ENCODE data around the gene NEK5. TPM values are rescaled to one million over a fixed set of nuclear protein-coding genes. Genes with fewer than 3 reads are reported as not detected.
"Not testable (repeated sequence)": the region's sequence is repeated elsewhere in the genome, so short reads cannot be mapped to it uniquely, and the experiment has no call there.

Gene NEK5
- total and polyA plus RNA-seq, 9 donors, result 0.13 to 12.4 (median 0.50) TPM; not detected in 1

- intact Hi-C loops (cut with DNase I), result no loop called here
- 89 to 90% (median 90%) methylated on average over 5 of the region's 5 CpGs for WGBS, 3 donors
- Histone ChIP-seq H3K36me3 (no peaks in the 10 kb centered on the region), H3K4me3 (no peak overlapping the region), H3K27ac (no peak overlapping the region), H3K9me3 (no peaks in the 10 kb centered on the region), H3K4me1 (ENCODE audit: insufficient read depth) (no peaks in the 10 kb centered on the region), H3K27me3 (no peaks in the 10 kb centered on the region)
- no peak for DNase-seq
- TF ChIP-seq POLR2A (IDR thresholded peaks at IDR 0.05), result no peak
- TF ChIP-seq, protein P1, sequence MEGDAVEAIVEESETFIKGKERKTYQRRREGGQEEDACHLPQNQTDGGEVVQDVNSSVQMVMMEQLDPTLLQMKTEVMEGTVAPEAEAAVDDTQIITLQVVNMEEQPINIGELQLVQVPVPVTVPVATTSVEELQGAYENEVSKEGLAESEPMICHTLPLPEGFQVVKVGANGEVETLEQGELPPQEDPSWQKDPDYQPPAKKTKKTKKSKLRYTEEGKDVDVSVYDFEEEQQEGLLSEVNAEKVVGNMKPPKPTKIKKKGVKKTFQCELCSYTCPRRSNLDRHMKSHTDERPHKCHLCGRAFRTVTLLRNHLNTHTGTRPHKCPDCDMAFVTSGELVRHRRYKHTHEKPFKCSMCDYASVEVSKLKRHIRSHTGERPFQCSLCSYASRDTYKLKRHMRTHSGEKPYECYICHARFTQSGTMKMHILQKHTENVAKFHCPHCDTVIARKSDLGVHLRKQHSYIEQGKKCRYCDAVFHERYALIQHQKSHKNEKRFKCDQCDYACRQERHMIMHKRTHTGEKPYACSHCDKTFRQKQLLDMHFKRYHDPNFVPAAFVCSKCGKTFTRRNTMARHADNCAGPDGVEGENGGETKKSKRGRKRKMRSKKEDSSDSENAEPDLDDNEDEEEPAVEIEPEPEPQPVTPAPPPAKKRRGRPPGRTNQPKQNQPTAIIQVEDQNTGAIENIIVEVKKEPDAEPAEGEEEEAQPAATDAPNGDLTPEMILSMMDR (IDR thresholded peaks at IDR 0.05), result no peak
- no peak for TF ChIP-seq EP300 (IDR thresholded peaks at IDR 0.05)
Measured at GRCh38 chr13:52169839-52170238, 41.0 kb upstream of the NEK5 start.

DNA sequence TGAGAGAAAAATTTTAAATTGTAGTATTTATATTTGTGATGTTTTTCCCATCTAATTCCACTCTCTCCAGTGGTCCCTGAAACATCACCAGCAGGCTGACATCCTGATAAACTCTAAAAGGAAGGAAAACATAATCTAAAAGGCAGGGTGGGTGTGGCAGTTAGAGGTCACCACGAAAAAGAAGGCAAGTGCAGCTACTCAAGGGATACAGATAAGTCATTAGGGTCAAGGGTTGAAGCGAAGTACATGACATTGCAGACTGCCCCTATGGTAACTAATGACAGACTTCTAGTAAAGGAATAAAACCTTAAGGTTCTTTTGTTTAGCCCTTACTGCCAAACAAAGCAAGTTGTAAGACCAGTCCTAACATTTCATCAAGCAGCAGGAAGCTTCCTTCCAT is 36.5 kb upstream of the NEK5 start:
- H3K27me3 ChIP-seq, result no peaks in the 10 kb centered on the region
- TF ChIP-seq, protein P1 (IDR thresholded peaks at IDR 0.05), result no peak
- 61 to 65% (median 63%) methylated on average over 2 of the region's 2 CpGs for whole genome bisulfite sequencing, 3 donors
- H3K36me3 ChIP-seq, result no peaks in the 10 kb centered on the region
- no peaks in the 10 kb centered on the region for H3K9me3 ChIP-seq
- H3K4me3 ChIP-seq, result no peak overlapping the region
- peaks cover 1% of the 10 kb centered on the region for H3K4me1 ChIP-seq (ENCODE audit: insufficient read depth)
- intact Hi-C loops (cut with DNase I), result no loop called here
- DNase-seq, result no peak
- no peak overlapping the region for H3K27ac ChIP-seq

GRCh38 chr13:52164989-52165388 is 36.1 kb upstream of the NEK5 start:
- no peaks in the 10 kb centered on the region for H3K36me3 ChIP-seq
- no peak overlapping the region for H3K27ac ChIP-seq
- peaks cover 3% of the 10 kb centered on the region for H3K4me1 ChIP-seq (ENCODE audit: insufficient read depth)
- TF ChIP-seq POLR2A (IDR thresholded peaks at IDR 0.05), result no peak
- TF ChIP-seq, protein P1 (IDR thresholded peaks at IDR 0.05), result no peak
- TF ChIP-seq EP300 (IDR thresholded peaks at IDR 0.05), result no peak
- intact Hi-C loops (cut with DNase I), result no loop called here
- no peak overlapping the region for H3K4me3 ChIP-seq
- DNase-seq, result no peak
- no peaks in the 10 kb centered on the region for H3K27me3 ChIP-seq
- H3K9me3 ChIP-seq, result no peaks in the 10 kb centered on the region

DNA sequence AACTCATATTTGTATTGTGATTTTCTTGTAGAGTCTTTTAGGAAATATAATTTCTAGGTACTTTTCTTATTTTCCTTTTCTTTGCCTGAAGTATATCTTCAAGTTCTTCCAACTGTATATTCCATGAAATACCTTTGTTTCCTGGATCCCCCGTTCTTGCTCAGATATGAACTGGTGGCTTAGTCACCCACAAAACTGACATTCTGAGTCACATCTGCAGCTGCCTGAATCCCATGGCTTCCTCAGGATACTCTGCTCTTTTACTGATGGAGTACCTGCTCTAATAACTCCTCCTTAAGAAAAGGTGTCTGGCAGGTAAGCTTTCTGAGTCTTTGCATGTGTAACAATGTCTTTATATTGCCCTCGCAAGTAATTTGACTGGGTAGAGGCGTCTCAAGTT is 35.0 kb upstream of the NEK5 start:
- H3K27ac ChIP-seq; H3K36me3 ChIP-seq; H3K27me3 ChIP-seq; H3K4me3 ChIP-seq; DNase-seq; H3K4me1 ChIP-seq (ENCODE audit: insufficient read depth); intact Hi-C loops (cut with DNase I); H3K9me3 ChIP-seq: not testable (repeated sequence)
- WGBS, 3 donors, result 81 to 85% (median 82%) methylated on average over 3 of the region's 3 CpGs

DNA sequence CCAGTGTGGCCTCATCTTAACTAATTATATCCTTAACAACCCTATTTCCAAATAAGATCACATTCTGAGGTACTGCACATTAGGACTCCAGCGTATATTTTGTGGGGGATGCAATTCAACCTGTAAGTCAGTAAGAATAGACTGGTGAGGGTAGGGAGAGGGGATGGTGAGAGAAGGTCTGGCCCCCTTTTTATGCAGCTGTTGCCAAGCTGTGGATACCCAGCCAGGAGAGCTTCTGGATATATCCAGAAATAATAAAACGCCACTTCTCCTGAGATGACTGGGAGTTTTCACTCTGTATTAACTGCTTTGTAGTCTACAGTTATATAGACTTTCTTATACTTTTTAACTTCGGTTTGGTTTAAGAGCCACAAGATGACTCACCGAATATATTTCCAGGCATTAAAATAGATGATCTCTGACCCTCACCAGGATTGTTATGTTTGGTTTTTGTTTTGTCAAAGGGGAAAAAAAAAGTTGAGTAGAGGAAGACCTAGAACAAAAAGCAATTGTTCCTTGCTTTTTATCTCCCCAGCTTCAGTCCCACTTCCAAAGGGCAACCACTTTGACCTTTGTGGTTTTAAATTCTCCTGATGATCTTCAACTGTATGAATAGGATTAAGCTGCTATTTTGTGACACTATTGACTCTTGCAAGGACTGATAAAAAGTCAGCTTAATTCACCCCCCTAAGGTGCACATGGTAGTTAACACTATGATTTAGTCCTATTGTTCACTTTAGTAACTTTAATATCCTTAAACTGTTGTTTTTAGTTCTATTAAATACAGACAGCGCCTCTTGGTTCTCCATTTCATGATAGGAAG is 33.6 kb upstream of the NEK5 start:
- no peaks in the 10 kb centered on the region for H3K27me3 ChIP-seq
- intact Hi-C loops (cut with DNase I), result no loop called here
- peaks cover 6% of the 10 kb centered on the region for H3K4me1 ChIP-seq (ENCODE audit: insufficient read depth)
- H3K36me3 ChIP-seq, result no peaks in the 10 kb centered on the region
- TF ChIP-seq, protein P1 (IDR thresholded peaks at IDR 0.05), result no peak
- TF ChIP-seq POLR2A (IDR thresholded peaks at IDR 0.05), result no peak
- no peak for TF ChIP-seq EP300 (IDR thresholded peaks at IDR 0.05)
- no peak overlapping the region for H3K27ac ChIP-seq
- no peak for DNase-seq
- 48 to 51% (median 51%) methylated on average over 5 of the region's 5 CpGs for WGBS, 3 donors
- H3K4me3 ChIP-seq, result no peak overlapping the region
- no peaks in the 10 kb centered on the region for H3K9me3 ChIP-seq
